Liver (tissue), 2 donors: ENCODE data around the gene CACNG4.

Experiments
- CTCF ChIP-seq: fragments of 150-350 bp; IDR thresholded peaks from 2 replicates; pipeline ENCODE4 v1.5.1; 2017; ENCODE audit warnings: improper control_type of control experiment, low read depth, low read length; ENCODE audit not compliant: missing input control
- MAX ChIP-seq: IDR thresholded peaks from 2 replicates; pipeline ENCODE4 v1.6.1; 2016; ENCODE audit warnings: antibody characterized with exemption
- YY1 ChIP-seq: IDR thresholded peaks from 2 replicates; pipeline ENCODE4 v1.6.1; 2016; ENCODE audit warnings: antibody characterized with exemption, mild to moderate bottlenecking
- donor health status: healthy.

- TF ChIP-seq CTCF (no peak), MAX (no peak), YY1 (no peak)
Measured at GRCh38 chr17:66983414-66984021, 19.0 kb downstream of the CACNG4 start.
